Stomach (tissue), 9 donors: ENCODE results near the gene F5. TPM values are rescaled to one million over a fixed set of nuclear protein-coding genes. Genes with fewer than 3 reads are reported as not detected.

Experiments
- DNase-seq, 2 donors: peaks; one replicate each; pipeline versions ENCODE4 v3.0.0 to v3.0.0-alpha.2; 2013 to 2019
- H3K27ac ChIP-seq, 5 donors: fragments of 200-600 bp in 4 of 5; sonication (generic) in 4 of 5; one replicate each; pipeline ENCODE4 v1.5.1; 2013 to 2019; ENCODE audit warnings: mild to moderate bottlenecking in 1 of 5, moderate library complexity in 1 of 5
- H3K27me3 ChIP-seq, 3 donors: fragments of 200-600 bp; sonication (generic); one replicate each; pipeline ENCODE4 v1.5.1; 2017 to 2019; ENCODE audit warnings: mixed run types in 1 of 3
- H3K36me3 ChIP-seq, 4 donors: fragments of 200-600 bp; sonication (generic); 1 replicate in 3 of 4; 2 replicates in 1 of 4; pipeline ENCODE4 v1.5.1; 2016 to 2019
- H3K4me1 ChIP-seq, 4 donors: fragments of 200-600 bp; sonication (generic); one replicate each; pipeline ENCODE4 v1.5.1; 2016 to 2019
- H3K4me3 ChIP-seq, 4 donors: fragments of 200-600 bp; sonication (generic) in 3 of 4; one replicate each; pipeline ENCODE4 v1.5.1; 2016 to 2019; ENCODE audit warnings: mild to moderate bottlenecking in 1 of 4
- H3K9me3 ChIP-seq, 4 donors: fragments of 200-600 bp; sonication (generic); one replicate each; pipeline ENCODE4 v1.5.1; 2016 to 2019
- CTCF ChIP-seq, 7 experiments: fragments of 450-650 bp in 4 of 7; fragments of 200-600 bp in 3 of 7; sonication (generic) in 3 of 7; IDR thresholded peaks; one replicate each; pipeline ENCODE4 v1.5.1; 2016 to 2019; ENCODE audit warnings: antibody characterized with exemption in 7 of 7, control low read depth in 2 of 7, mild to moderate bottlenecking in 1 of 7
- EP300 ChIP-seq: sonication (generic); formaldehyde crosslinking; IDR thresholded peaks from one replicate; pipeline ENCODE4 v1.6.1; 2017; ENCODE audit warnings: antibody characterized with exemption
- POLR2A ChIP-seq, 4 donors: fragments of 450-650 bp; IDR thresholded peaks; one replicate each; pipeline ENCODE4 v1.6.1; 2016; ENCODE audit warnings: antibody characterized with exemption in 4 of 4, control low read depth in 2 of 4, mild to moderate bottlenecking in 1 of 4, moderate library complexity in 1 of 4
- POLR2AphosphoS5 ChIP-seq, 3 donors: sonication (generic); formaldehyde crosslinking; IDR thresholded peaks; one replicate each; pipeline ENCODE4 v1.6.1; 2016; ENCODE audit warnings: antibody characterized with exemption in 3 of 3
- WGBS, 5 donors: extraction: QIAGEN DNeasy Blood & Tissue Kit in 3 of 5; methylation state at CpG; one replicate each; pipeline versions ENCODE4 v1.1.5 to v1.1.7; 2013 to 2018; 5-methylcytosine and 5-hydroxymethylcytosine counted together
- intact Hi-C: fragments of 100-400 bp; cut with DNase I; formaldehyde crosslinking; loops from one replicate; pipeline ENCODE4 v1.15.1; 2023; ENCODE audit warnings: low total_unique reads
- polyA plus RNA-seq, 3 donors: library from polyadenylated mRNA; stranded (reverse); fragments of 200-250 nt; gene quantifications; one replicate each; pipeline ENCODE4 v1.2.3, GENCODE V29; 2013
- total RNA-seq, 5 donors: library from RNA; depleted of rRNA; stranded (reverse); fragments of >200 nt; gene quantifications; one replicate each; pipeline versions ENCODE4 v1.1.0 to v1.2.3, GENCODE V29; 2014 to 2016
- donor health status: healthy with polysubstance abuse.
- donor health status: Bipolar disorder and iron deficiency.
- donor health status: healthy.

The F5 gene
- total and polyA plus RNA-seq, 8 donors, result 0.06 to 4.8 (median 1.0) TPM; not detected in 2

- TF ChIP-seq CTCF (IDR thresholded peaks at IDR 0.05), result no peak
- no peak for TF ChIP-seq POLR2AphosphoS5 (IDR thresholded peaks at IDR 0.05)
- TF ChIP-seq POLR2A (IDR thresholded peaks at IDR 0.05), result no peak
- TF ChIP-seq EP300, result no peak
- Histone ChIP-seq H3K9me3 (peaks cover 0 to 8% (median 0%) of the 10 kb centered on the region in 4 donors), H3K27me3 (no peaks in the 10 kb centered on the region), H3K36me3 (no peaks in the 10 kb centered on the region), H3K27ac (no peak overlapping the region), H3K4me1 (peaks cover 0 to 9% (median 3%) of the 10 kb centered on the region in 4 donors), H3K4me3 (no peak overlapping the region)
- no peak for DNase-seq
- intact Hi-C loops, result no loop called here
Measured at GRCh38 chr1:169563650-169564049, 22.6 kb downstream of the F5 start.

- TF ChIP-seq POLR2AphosphoS5 (IDR thresholded peaks at IDR 0.05), result no peak
- TF ChIP-seq EP300, result no peak
- TF ChIP-seq CTCF (IDR thresholded peaks at IDR 0.05), result no peak
- TF ChIP-seq POLR2A (IDR thresholded peaks at IDR 0.05), result no peak
- no peak for DNase-seq
- WGBS, 5 donors, result 82 to 97% (median 91%) methylated on average over 1 of the region's 1 CpG
- Histone ChIP-seq H3K4me1 (peaks cover 0 to 9% (median 3%) of the 10 kb centered on the region in 4 donors), H3K27me3 (no peaks in the 10 kb centered on the region), H3K4me3 (no peak overlapping the region), H3K27ac (no peak overlapping the region), H3K36me3 (no peaks in the 10 kb centered on the region), H3K9me3 (peaks cover 0 to 8% (median 0%) of the 10 kb centered on the region in 4 donors)
- intact Hi-C loops, result no loop called here
Measured at GRCh38 chr1:169563019-169563615, 23.2 kb downstream of the F5 start.

- WGBS, 5 donors, result 63 to 97% (median 91%) methylated on average over 1 of the region's 1 CpG
- DNase-seq, result no peak
Measured at GRCh38 chr1:169561692-169562091, 24.6 kb downstream of the F5 start.

GRCh38 chr1:169557131-169557530 lies 29.1 kb downstream of the F5 start:
- Histone ChIP-seq H3K9me3 (no peaks in the 10 kb centered on the region), H3K27ac (no peak overlapping the region), H3K4me1 (no peaks in the 10 kb centered on the region), H3K27me3 (no peaks in the 10 kb centered on the region), H3K36me3 (no peaks in the 10 kb centered on the region), H3K4me3 (no peak overlapping the region)
- WGBS, 5 donors, result 78 to 84% (median 84%) methylated on average over 5 of the region's 5 CpGs
- intact Hi-C loops, result no loop called here
- no peak for DNase-seq
- TF ChIP-seq POLR2AphosphoS5 (IDR thresholded peaks at IDR 0.05) (no peak), POLR2A (IDR thresholded peaks at IDR 0.05) (no peak), CTCF (IDR thresholded peaks at IDR 0.05) (no peak), EP300 (no peak)

More at GRCh38 chr1:169561692-169562091, 24.6 kb downstream of the F5 start:
- TF ChIP-seq CTCF (IDR thresholded peaks at IDR 0.05), result no peak
- no peak for TF ChIP-seq POLR2A (IDR thresholded peaks at IDR 0.05)
- intact Hi-C loops, result no loop called here
- Histone ChIP-seq H3K27me3 (no peaks in the 10 kb centered on the region), H3K9me3 (peaks cover 0 to 8% (median 0%) of the 10 kb centered on the region in 4 donors), H3K4me3 (no peak overlapping the region), H3K4me1 (peaks cover 0 to 9% (median 3%) of the 10 kb centered on the region in 4 donors), H3K36me3 (no peaks in the 10 kb centered on the region), H3K27ac (no peak overlapping the region)
